IgD-negative memory B cell (primary cell): ENCODE data around the gene DNMBP. TPM values are rescaled to one million over a fixed set of nuclear protein-coding genes. Genes with fewer than 3 reads are reported as not detected.

Experiments
- H3K27ac Mint-ChIP-seq, 3 donors: one replicate each; pipeline ENCODE4 v1.8.0; 2020 to 2022; ENCODE audit warnings: mild to moderate bottlenecking in 3 of 3, mixed read lengths in 3 of 3, moderate library complexity in 1 of 3
- H3K27me3 Mint-ChIP-seq: one replicate; pipeline ENCODE4 v1.8.0; 2021; ENCODE audit warnings: mixed read lengths
- H3K36me3 Mint-ChIP-seq: one replicate; pipeline ENCODE4 v1.8.0; 2020; ENCODE audit warnings: mild to moderate bottlenecking, mixed read lengths
- H3K4me1 Mint-ChIP-seq, 3 donors: one replicate each; pipeline ENCODE4 v1.8.0; 2020 to 2022; ENCODE audit warnings: mixed read lengths in 3 of 3, mild to moderate bottlenecking in 1 of 3
- H3K4me3 Mint-ChIP-seq, 4 donors: one replicate each; pipeline ENCODE4 v1.8.0; 2020 to 2022; ENCODE audit warnings: mild to moderate bottlenecking in 4 of 4, mixed read lengths in 4 of 4, moderate library complexity in 3 of 4
- H3K9me3 Mint-ChIP-seq, 3 donors: one replicate each; pipeline ENCODE4 v1.8.0; 2020 to 2021; ENCODE audit warnings: mixed read lengths in 3 of 3, mild to moderate bottlenecking in 1 of 3
- polyA plus RNA-seq: library from polyadenylated mRNA; unstranded; fragments of 300-500 nt; fragmentation: Illumina TruSeq; gene quantifications from one replicate; pipeline ENCODE4 v1.2.3, GENCODE V29; 2021

Gene DNMBP
- polyA plus RNA-seq, result 3.5 TPM

GRCh38 chr10:100009793-100010676 is at the start of gene DNMBP:
DNMBP (minus strand) TSS chr10:100009947; CDS start chr10:99972124, 37,823 bp downstream.
- Mint-ChIP-seq H3K9me3 (no peaks in the 10 kb centered on the region), H3K4me3 (peak within 1 kb of the TSS; percentile 86 to 94 (median 91)), H3K27ac (peak within 1 kb of the TSS; percentile 69 to 92 (median 88)), H3K36me3 (no peaks in the 10 kb centered on the region), H3K27me3 (no peaks in the 10 kb centered on the region), H3K4me1 (peaks cover 47 to 56% (median 54%) of the 10 kb centered on the region in 3 donors)

GRCh38 chr10:100057948-100058347 is 48.2 kb upstream of the DNMBP start:
- no peaks in the 10 kb centered on the region for H3K4me1 Mint-ChIP-seq
- H3K27me3 Mint-ChIP-seq, result peaks cover 4% of the 10 kb centered on the region
- H3K9me3 Mint-ChIP-seq, result peaks cover 0 to 5% (median 5%) of the 10 kb centered on the region in 3 donors
- no peak overlapping the region for H3K4me3 Mint-ChIP-seq
- H3K27ac Mint-ChIP-seq, result no peak overlapping the region
- no peaks in the 10 kb centered on the region for H3K36me3 Mint-ChIP-seq

GRCh38 chr10:100053686-100054460 is 44.1 kb upstream of the DNMBP start:
- H3K9me3 Mint-ChIP-seq, result peaks cover 0 to 5% (median 4%) of the 10 kb centered on the region in 3 donors
- H3K27ac Mint-ChIP-seq, result no peak overlapping the region
- H3K4me1 Mint-ChIP-seq, result no peaks in the 10 kb centered on the region
- no peak overlapping the region for H3K4me3 Mint-ChIP-seq
- H3K27me3 Mint-ChIP-seq, result peaks cover 7% of the 10 kb centered on the region
- H3K36me3 Mint-ChIP-seq, result no peaks in the 10 kb centered on the region

- Mint-ChIP-seq H3K4me3 (no peak overlapping the region), H3K36me3 (no peaks in the 10 kb centered on the region), H3K9me3 (no peaks in the 10 kb centered on the region), H3K27ac (peak overlapping the region in 1 of 3 donors; percentile 83), H3K27me3 (no peaks in the 10 kb centered on the region), H3K4me1 (peaks cover 0 to 3% (median 0%) of the 10 kb centered on the region in 3 donors)
Measured at GRCh38 chr10:100046021-100046486, 36.3 kb upstream of the DNMBP start.

- Mint-ChIP-seq H3K4me3 (no peak overlapping the region), H3K27me3 (no peaks in the 10 kb centered on the region), H3K36me3 (no peaks in the 10 kb centered on the region), H3K4me1 (peaks cover 0 to 3% (median 0%) of the 10 kb centered on the region in 3 donors), H3K27ac (peak overlapping the region in 1 of 3 donors; percentile 83), H3K9me3 (no peaks in the 10 kb centered on the region)
Measured at GRCh38 chr10:100045592-100045991, 35.8 kb upstream of the DNMBP start.

GRCh38 chr10:100043796-100044195 is 34.0 kb upstream of the DNMBP start:
- no peaks in the 10 kb centered on the region for H3K36me3 Mint-ChIP-seq
- no peaks in the 10 kb centered on the region for H3K27me3 Mint-ChIP-seq
- H3K4me3 Mint-ChIP-seq, result no peak overlapping the region
- no peaks in the 10 kb centered on the region for H3K9me3 Mint-ChIP-seq
- no peak overlapping the region for H3K27ac Mint-ChIP-seq
- peaks cover 0 to 3% (median 0%) of the 10 kb centered on the region in 3 donors for H3K4me1 Mint-ChIP-seq

GRCh38 chr10:100043344-100043743 is 33.6 kb upstream of the DNMBP start:
- H3K27me3 Mint-ChIP-seq, result no peaks in the 10 kb centered on the region
- H3K4me3 Mint-ChIP-seq, result no peak overlapping the region
- H3K36me3 Mint-ChIP-seq, result no peaks in the 10 kb centered on the region
- peaks cover 0 to 3% (median 1%) of the 10 kb centered on the region in 3 donors for H3K4me1 Mint-ChIP-seq
- no peak overlapping the region for H3K27ac Mint-ChIP-seq
- H3K9me3 Mint-ChIP-seq, result no peaks in the 10 kb centered on the region

- Mint-ChIP-seq H3K9me3 (no peaks in the 10 kb centered on the region), H3K4me1 (peaks cover 0 to 3% (median 1%) of the 10 kb centered on the region in 3 donors), H3K27ac (no peak overlapping the region), H3K27me3 (no peaks in the 10 kb centered on the region), H3K4me3 (no peak overlapping the region), H3K36me3 (no peaks in the 10 kb centered on the region)
Measured at GRCh38 chr10:100041306-100042002, 31.7 kb upstream of the DNMBP start.

- H3K4me3 Mint-ChIP-seq, result no peak overlapping the region
- peaks cover 0 to under 1% (median 0%) of the 10 kb centered on the region in 3 donors for H3K9me3 Mint-ChIP-seq
- no peak overlapping the region for H3K27ac Mint-ChIP-seq
- peaks cover 0 to 2% (median 1%) of the 10 kb centered on the region in 3 donors for H3K4me1 Mint-ChIP-seq
- H3K27me3 Mint-ChIP-seq, result no peaks in the 10 kb centered on the region
- H3K36me3 Mint-ChIP-seq, result no peaks in the 10 kb centered on the region
Measured at GRCh38 chr10:100038561-100039071, 28.9 kb upstream of the DNMBP start.

- Mint-ChIP-seq H3K9me3 (peaks cover 0 to 3% (median 0%) of the 10 kb centered on the region in 3 donors), H3K27me3 (no peaks in the 10 kb centered on the region), H3K4me1 (peaks cover 0 to 2% (median 1%) of the 10 kb centered on the region in 3 donors), H3K36me3 (no peaks in the 10 kb centered on the region), H3K27ac (no peak overlapping the region), H3K4me3 (no peak overlapping the region)
Measured at GRCh38 chr10:100037758-100038315, 28.1 kb upstream of the DNMBP start.

GRCh38 chr10:100036850-100037249 is 27.1 kb upstream of the DNMBP start:
- no peak overlapping the region for H3K27ac Mint-ChIP-seq

GRCh38 chr10:100033766-100034418 is 24.1 kb upstream of the DNMBP start:
- H3K36me3 Mint-ChIP-seq, result no peaks in the 10 kb centered on the region
- H3K9me3 Mint-ChIP-seq, result peaks cover 0 to 3% (median 0%) of the 10 kb centered on the region in 3 donors
- H3K27me3 Mint-ChIP-seq, result no peaks in the 10 kb centered on the region
- no peak overlapping the region for H3K27ac Mint-ChIP-seq
- peaks cover 0 to 2% (median 1%) of the 10 kb centered on the region in 3 donors for H3K4me1 Mint-ChIP-seq
- H3K4me3 Mint-ChIP-seq, result no peak overlapping the region

More at GRCh38 chr10:100036850-100037249, 27.1 kb upstream of the DNMBP start:
- Mint-ChIP-seq H3K4me1 (peaks cover 0 to 2% (median 1%) of the 10 kb centered on the region in 3 donors), H3K27me3 (no peaks in the 10 kb centered on the region), H3K36me3 (no peaks in the 10 kb centered on the region), H3K4me3 (no peak overlapping the region), H3K9me3 (peaks cover 0 to 3% (median 0%) of the 10 kb centered on the region in 3 donors)

GRCh38 chr10:100027416-100027815 is 17.7 kb upstream of the DNMBP start:
- H3K27ac Mint-ChIP-seq, result no peak overlapping the region
- H3K9me3 Mint-ChIP-seq, result peaks cover 3 to 10% (median 4%) of the 10 kb centered on the region in 3 donors
- no peaks in the 10 kb centered on the region for H3K27me3 Mint-ChIP-seq
- H3K36me3 Mint-ChIP-seq, result peaks cover 2% of the 10 kb centered on the region
- no peaks in the 10 kb centered on the region for H3K4me1 Mint-ChIP-seq
- H3K4me3 Mint-ChIP-seq, result no peak overlapping the region
